IMR-90 (cell line): ENCODE data around the gene RASD2. TPM values are rescaled to one million over a fixed set of nuclear protein-coding genes. Genes with fewer than 3 reads are reported as not detected.

ENCODE experiments used
- ATAC-seq: fragments of 200-7000 bp; cut with Tn5 transposase; 2 replicates; pipeline ENCODE4 v1.9.1; 2020; ENCODE audit warnings: low read depth, mild to moderate bottlenecking, moderate library complexity
- BruUV-seq: library from RNA; stranded (reverse); fragments of 400-500 nt; replicated peaks from 2 replicates; lab custom pipeline; 2021; lab: Mats Ljungman, UMichigan
- CTCF ChIA-PET: fragments of 300-600 bp; formaldehyde crosslinking; extraction: SDS; loops from one replicate; lab custom pipeline; 2021; ENCODE audit warnings: antibody characterized with exemption; lab: Yijun Ruan, JAX
- POLR2A ChIA-PET: fragments of 300-600 bp; sonication (Branson Sonifier 250); formaldehyde crosslinking; loops from one replicate; lab custom pipeline; 2022; ENCODE audit warnings: antibody characterized with exemption; ENCODE audit not compliant: unreplicated experiment; lab: Charles Lee
- DNase-seq: peaks from one replicate; pipeline ENCODE4 v3.0.0; 2013
- H2AFZ ChIP-seq: replicated peaks from 2 replicates; pipeline ENCODE3; 2013; ENCODE audit warnings: low read length, mild to moderate bottlenecking; ENCODE audit not compliant: poor library complexity
- H2AK5ac ChIP-seq: 2 replicates; pipeline ENCODE4 v1.6.1; 2013; ENCODE audit warnings: low read depth, low read length, inconsistent platforms
- H2AK9ac ChIP-seq: replicated peaks from 2 replicates; pipeline ENCODE3; 2013; ENCODE audit warnings: mild to moderate bottlenecking, low read depth, low read length, moderate library complexity; ENCODE audit not compliant: poor library complexity
- H2BK120ac ChIP-seq: 2 replicates; pipeline ENCODE4 v1.6.1; 2013; ENCODE audit warnings: low read depth, low read length, inconsistent platforms
- H2BK15ac ChIP-seq: 3 replicates; pipeline ENCODE4 v1.6.1; 2013; ENCODE audit warnings: low read depth, low read length, inconsistent platforms
- H2BK20ac ChIP-seq: 2 replicates; pipeline ENCODE4 v1.6.1; 2013; ENCODE audit warnings: low read depth, mild to moderate bottlenecking, inconsistent platforms, low read length, moderate library complexity
- H2BK5ac ChIP-seq: 2 replicates; pipeline ENCODE4 v1.6.1; 2013; ENCODE audit warnings: mild to moderate bottlenecking, low read depth, low read length, inconsistent platforms; ENCODE audit not compliant: poor library complexity, severe bottlenecking
- H3K14ac ChIP-seq: replicated peaks from 2 replicates; pipeline ENCODE4 v1.6.1; 2013; ENCODE audit warnings: low read depth, low read length, inconsistent platforms
- H3K18ac ChIP-seq: 2 replicates; pipeline ENCODE4 v1.6.1; 2013; ENCODE audit warnings: low read depth, low read length, control low read depth
- H3K23ac ChIP-seq: 2 replicates; pipeline ENCODE4 v1.6.1; 2013; ENCODE audit warnings: low read depth, low read length, inconsistent platforms
- H3K27ac ChIP-seq: 2 replicates; pipeline ENCODE4 v1.5.1; 2013; ENCODE audit warnings: mild to moderate bottlenecking, control low read depth, low read length; ENCODE audit not compliant: insufficient read depth
- H3K27me3 ChIP-seq: 2 replicates; pipeline ENCODE4 v1.6.1; 2013; ENCODE audit warnings: low read length; ENCODE audit not compliant: control insufficient read depth, insufficient read depth
- H3K36me3 ChIP-seq: 2 replicates; pipeline ENCODE4 v1.6.1; 2013; ENCODE audit warnings: low read length, mixed read lengths; ENCODE audit not compliant: control insufficient read depth, insufficient read depth
- H3K4ac ChIP-seq: 2 replicates; pipeline ENCODE4 v1.6.1; 2013; ENCODE audit warnings: low read depth, low read length, inconsistent platforms
- H3K4me1 ChIP-seq: 2 replicates; pipeline ENCODE4 v1.6.1; 2013; ENCODE audit warnings: low read length, mixed read lengths; ENCODE audit not compliant: control insufficient read depth, insufficient read depth
- H3K4me2 ChIP-seq: 2 replicates; pipeline ENCODE4 v1.6.1; 2013; ENCODE audit warnings: low read depth, mild to moderate bottlenecking, control low read depth, low read length, moderate library complexity
- H3K4me3 ChIP-seq: 2 replicates; pipeline ENCODE4 v1.5.1; 2013; ENCODE audit warnings: low read depth, mild to moderate bottlenecking, control low read depth, low read length, moderate library complexity; ENCODE audit not compliant: insufficient read depth
- H3K56ac ChIP-seq: 2 replicates; pipeline ENCODE4 v1.6.1; 2013; ENCODE audit warnings: low read length, inconsistent platforms; ENCODE audit not compliant: insufficient read depth; ENCODE audit errors: extremely low read depth
- H3K79me1 ChIP-seq, 2 experiments: 2 replicates each; pipeline ENCODE4 v1.6.1; 2013; ENCODE audit warnings: low read length in 2 of 2, inconsistent platforms in 1 of 2, low read depth in 1 of 2
- H3K9ac ChIP-seq: 2 replicates; pipeline ENCODE4 v1.6.1; 2013; ENCODE audit warnings: low read depth, low read length, control low read depth
- H3K9me1 ChIP-seq: 2 replicates; pipeline ENCODE4 v1.6.1; 2013; ENCODE audit warnings: low read length, inconsistent platforms; ENCODE audit not compliant: insufficient read depth
- H3K9me3 ChIP-seq: 2 replicates; pipeline ENCODE4 v1.6.1; 2013; ENCODE audit warnings: low read length; ENCODE audit not compliant: control insufficient read depth, insufficient read depth
- H4K20me1 ChIP-seq: 2 replicates; pipeline ENCODE4 v1.6.1; 2013; ENCODE audit warnings: low read length, inconsistent platforms; ENCODE audit not compliant: insufficient read depth
- H4K5ac ChIP-seq: 2 replicates; pipeline ENCODE4 v1.6.1; 2013; ENCODE audit warnings: mild to moderate bottlenecking, low read depth, low read length, control low read depth
- H4K8ac ChIP-seq, 2 experiments: 2 replicates each; pipeline ENCODE4 v1.6.1; 2013; ENCODE audit warnings: low read depth in 2 of 2, low read length in 2 of 2, control low read depth in 1 of 2, inconsistent platforms in 1 of 2
- H4K91ac ChIP-seq: 2 replicates; pipeline ENCODE4 v1.6.1; 2013; ENCODE audit warnings: low read depth, low read length, inconsistent platforms; ENCODE audit not compliant: insufficient read depth
- CHD1 ChIP-seq: IDR thresholded peaks from 2 replicates; pipeline ENCODE4 v1.6.1; 2012; ENCODE audit warnings: low read depth, low read length, improper control_type of control experiment
- MAFK ChIP-seq: IDR thresholded peaks from 2 replicates; pipeline ENCODE4 v1.6.1; 2012; ENCODE audit warnings: low read depth, low read length, improper control_type of control experiment
- MAZ ChIP-seq: IDR thresholded peaks from 2 replicates; pipeline ENCODE4 v1.6.1; 2012; ENCODE audit warnings: low read depth, mild to moderate bottlenecking, low read length, improper control_type of control experiment, moderate library complexity, borderline replicate concordance
- NFE2L2 ChIP-seq: fragments of 150-350 bp; IDR thresholded peaks from 2 replicates; pipeline ENCODE4 v1.6.1; 2016; ENCODE audit warnings: low read depth, mild to moderate bottlenecking, low read length
- POLR2A ChIP-seq: IDR thresholded peaks from 2 replicates; pipeline ENCODE4 v1.6.1; 2012; ENCODE audit warnings: mild to moderate bottlenecking, low read depth, low read length
- RAD21 ChIP-seq: IDR thresholded peaks from 2 replicates; pipeline ENCODE4 v1.6.1; 2012; ENCODE audit warnings: low read length, improper control_type of control experiment
- SMC3 ChIP-seq: fragments of 150-350 bp; IDR thresholded peaks from 2 replicates; pipeline ENCODE4 v1.6.1; 2016; ENCODE audit warnings: low read depth, mild to moderate bottlenecking, antibody characterized with exemption, low read length, moderate library complexity
- WGBS, 2 experiments: methylation state at CpG; one replicate each; pipeline versions ENCODE4 v1.1.5 to v1.1.7; 2013; ENCODE audit warnings: missing lambda C conversion rate in 2 of 2; ENCODE audit not compliant: insufficient read length in 1 of 2; ENCODE audit errors: extremely low coverage in 2 of 2; 5-methylcytosine and 5-hydroxymethylcytosine counted together
- dilution Hi-C: fragments of 300-500 bp; cut with HindIII; formaldehyde crosslinking; loops from one replicate; pipeline ENCODE4 v1.14.3; 2018; ENCODE audit warnings: low sequenced_read_pairs; ENCODE audit not compliant: unreplicated experiment
- in situ Hi-C: fragments of 300-500 bp; cut with MboI; formaldehyde crosslinking; loops from 3 replicates; pipeline ENCODE4 v1.14.3; 2019; ENCODE audit warnings: low sequenced_read_pairs, inconsistent platforms, mixed read lengths
- intact Hi-C: fragments of 100-400 bp; cut with micrococcal nuclease; formaldehyde crosslinking; loops from 2 replicates; pipeline ENCODE4 v1.10.0; 2022
- polyA plus RNA-seq, 3 experiments: library from polyadenylated mRNA; depleted of rRNA; stranded (reverse); fragments of >200 nt; gene quantifications; 2 replicates each; pipeline ENCODE4 v1.2.3, GENCODE V29; 2012; ENCODE audit warnings: low replicate concordance in 1 of 3
- total RNA-seq: library from RNA; depleted of rRNA; stranded (reverse); fragments of >200 nt; gene quantifications from 2 replicates; pipeline ENCODE4 v1.2.3, GENCODE V29; 2012

The RASD2 gene
- total and polyA plus RNA-seq, 2 of the 4 experiments (the other 2 are of a cell fraction), result under 0.01 to 0.32 TPM

DNA sequence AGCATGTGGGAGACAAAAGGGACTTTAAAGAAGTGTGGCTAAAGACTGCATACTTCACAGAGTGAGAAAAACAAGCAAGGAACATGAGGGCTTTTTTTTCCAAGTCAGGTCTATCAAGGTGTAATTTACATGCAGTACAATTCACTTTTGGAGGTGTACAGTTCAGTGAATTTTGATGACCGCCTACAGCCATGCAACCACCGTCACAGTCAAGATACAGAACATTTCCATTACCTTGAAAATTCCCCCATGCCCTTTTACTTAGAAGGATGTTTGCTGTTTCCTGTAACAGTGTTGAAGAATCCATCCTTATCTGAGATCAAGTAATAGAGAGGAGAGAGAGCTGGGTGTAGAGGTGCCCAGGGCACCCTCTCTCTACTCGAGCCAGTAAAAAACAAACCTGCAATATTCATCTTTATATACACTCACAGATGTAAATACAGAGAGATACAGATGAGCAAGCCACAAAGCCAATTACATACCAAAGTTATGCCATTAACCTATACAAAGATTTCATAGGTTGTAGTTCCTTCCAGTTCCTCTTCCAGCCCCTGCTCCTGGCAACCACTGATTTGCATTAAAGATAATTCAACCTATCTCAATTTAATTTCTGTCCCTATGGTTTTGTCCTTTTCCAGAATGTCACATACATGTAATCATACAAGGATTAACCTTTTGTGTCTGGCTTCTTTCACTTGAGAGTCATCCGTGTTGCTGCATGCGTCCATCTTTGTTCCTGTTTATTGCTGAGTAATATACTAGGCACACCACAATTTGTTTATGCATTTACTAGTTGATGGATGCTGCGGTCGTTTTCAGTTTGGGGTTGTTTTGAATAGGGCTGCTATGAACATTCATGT is 35.0 kb upstream of the RASD2 start:
- intact Hi-C loops (no loop called here), in situ Hi-C loops (no loop called here), dilution Hi-C loops (no loop called here)
- Histone ChIP-seq H3K23ac (no peak overlapping the region), H3K4me1 (peaks cover 12% of the 10 kb centered on the region), H4K8ac (no peak overlapping the region), H3K4ac (peak overlapping the region; percentile 8; the same call in 1 of the 2 replicates), H2AFZ (no peak overlapping the region), H2BK120ac (no peak overlapping the region; the same call in none of the 2 replicates), H3K56ac (no peak overlapping the region; the same call in 1 of the 2 replicates), H3K9me3 (no peaks in the 10 kb centered on the region), H3K79me1 (no peaks in the 10 kb centered on the region), H3K36me3 (no peaks in the 10 kb centered on the region), H3K9me1 (no peaks in the 10 kb centered on the region; the same call in 1 of the 2 replicates), H3K14ac (no peak overlapping the region), H4K5ac (no peak overlapping the region), H3K27me3 (no peaks in the 10 kb centered on the region), H3K9ac (no peak overlapping the region), H2AK5ac (no peak overlapping the region), H2AK9ac (no peak overlapping the region), H2BK20ac (peak overlapping the region; percentile 33; the same call in 1 of the 2 replicates), H3K4me2 (peak overlapping the region; percentile 14; the same call in 1 of the 2 replicates), H2BK15ac (no peak overlapping the region), H3K27ac (no peak overlapping the region), H3K4me3 (no peak overlapping the region), H4K20me1 (no peaks in the 10 kb centered on the region), H4K91ac (no peak overlapping the region), H3K18ac (no peak overlapping the region; the same call in 1 of the 2 replicates), H2BK5ac (no peak overlapping the region)
- TF ChIP-seq NFE2L2 (no peak), CHD1 (no peak), MAZ (no peak), SMC3 (no peak), MAFK (no peak), POLR2A (no peak), RAD21 (no peak)
- no CpG with 5 or more reads among the region's 7 CpGs for WGBS, 2 experiments
- ATAC-seq, result peak; percentile 53
- ChIA-PET POLR2A (no interaction called here), CTCF (no interaction called here)
- DNase-seq, result no peak
- no TSS peak for BruUV-seq
